Stomach smooth muscle (tissue), 2 donors: ENCODE data around the gene ERBB2.
A peak's percentile ranks its signal among the peaks of the same experiment; 100 is the strongest.

Experiments
- H3K27ac ChIP-seq: one replicate; pipeline ENCODE4 v1.7.0; 2013; ENCODE audit warnings: mild to moderate bottlenecking, low read length, inconsistent platforms
- H3K27me3 ChIP-seq, 2 donors: one replicate each; pipeline ENCODE4 v1.7.0; 2013; ENCODE audit warnings: low read length in 2 of 2; ENCODE audit not compliant: insufficient read depth in 2 of 2, control insufficient read depth in 1 of 2
- H3K36me3 ChIP-seq, 2 donors: one replicate each; pipeline ENCODE4 v1.7.0; 2013; ENCODE audit warnings: low read length in 2 of 2; ENCODE audit not compliant: control insufficient read depth in 2 of 2, insufficient read depth in 2 of 2
- H3K4me1 ChIP-seq: one replicate; pipeline ENCODE4 v1.7.0; 2013; ENCODE audit warnings: low read length; ENCODE audit not compliant: control insufficient read depth, insufficient read depth
- H3K4me3 ChIP-seq, 2 donors: one replicate each; pipeline ENCODE4 v1.7.0; 2013; ENCODE audit warnings: low read length in 2 of 2
- H3K9ac ChIP-seq, 2 donors: one replicate each; pipeline ENCODE4 v1.7.0; 2013; ENCODE audit warnings: low read length in 2 of 2, mild to moderate bottlenecking in 1 of 2
- H3K9me3 ChIP-seq, 2 donors: one replicate each; pipeline ENCODE4 v1.7.0; 2013; ENCODE audit warnings: low read length in 2 of 2; ENCODE audit not compliant: control insufficient read depth in 2 of 2
- donor health status: healthy.
- donor health status: Pancreatic carcinoma.

Gene ERBB2

GRCh38 chr17:39735882-39736281 lies 36.0 kb downstream of the ERBB2 start:
- peaks cover 16% of the 10 kb centered on the region for H3K4me1 ChIP-seq
- H3K27ac ChIP-seq: no peak overlapping the region
- H3K36me3 ChIP-seq: no peaks in the 10 kb centered on the region
- H3K9ac ChIP-seq: no peak overlapping the region
- no peak overlapping the region for H3K4me3 ChIP-seq
- peaks cover 34 to 38% of the 10 kb centered on the region in 2 donors for H3K27me3 ChIP-seq
- H3K9me3 ChIP-seq: no peaks in the 10 kb centered on the region

- H3K9ac ChIP-seq: no peak overlapping the region
- peaks cover 41 to 45% of the 10 kb centered on the region in 2 donors for H3K27me3 ChIP-seq
- no peaks in the 10 kb centered on the region for H3K9me3 ChIP-seq
- H3K36me3 ChIP-seq: no peaks in the 10 kb centered on the region
- no peak overlapping the region for H3K27ac ChIP-seq
- H3K4me1 ChIP-seq: peaks cover 16% of the 10 kb centered on the region
- H3K4me3 ChIP-seq: no peak overlapping the region
Measured at GRCh38 chr17:39736319-39737165, 36.7 kb downstream of the ERBB2 start.

- no peak overlapping the region for H3K27ac ChIP-seq
- no peak overlapping the region for H3K4me3 ChIP-seq
- H3K9me3 ChIP-seq: no peaks in the 10 kb centered on the region
- H3K4me1 ChIP-seq: peaks cover 16% of the 10 kb centered on the region
- H3K9ac ChIP-seq: no peak overlapping the region
- no peaks in the 10 kb centered on the region for H3K36me3 ChIP-seq
- H3K27me3 ChIP-seq: peaks cover 44 to 52% of the 10 kb centered on the region in 2 donors
Measured at GRCh38 chr17:39737206-39737759, 37.4 kb downstream of the ERBB2 start.

GRCh38 chr17:39737760-39738567 lies 38.1 kb downstream of the ERBB2 start, which contains the start of gene GRB7:
TSS of gene GRB7 (plus strand) at chr17:39737938. CDS start at chr17:39742302, 4,364 bp downstream.
- no peaks in the 10 kb centered on the region for H3K9me3 ChIP-seq
- peaks cover 16% of the 10 kb centered on the region for H3K4me1 ChIP-seq
- peaks cover 50 to 54% of the 10 kb centered on the region in 2 donors for H3K27me3 ChIP-seq
- H3K27ac ChIP-seq: no peak within 1 kb of the TSS
- no peaks in the 10 kb centered on the region for H3K36me3 ChIP-seq
- H3K4me3 ChIP-seq: peak within 1 kb of the TSS in 1 of 2 donors; percentile 55
- no peak within 1 kb of the TSS for H3K9ac ChIP-seq

DNA sequence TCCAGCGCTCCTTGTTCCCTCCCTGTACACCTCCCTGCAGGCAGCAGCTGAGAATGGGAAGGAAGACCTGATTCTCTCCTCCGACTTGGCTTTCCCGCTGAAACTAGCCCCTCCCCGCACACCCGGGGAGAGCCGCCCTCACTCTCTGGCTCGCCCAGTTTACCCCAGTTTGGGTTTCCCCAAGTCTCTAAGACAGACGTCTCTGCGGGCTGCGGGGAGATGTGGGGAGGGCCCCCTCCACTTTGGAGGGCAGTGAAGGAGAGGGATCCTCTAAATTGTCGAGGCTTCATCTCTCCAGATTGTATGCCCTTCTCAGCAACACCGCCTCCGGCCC lies 38.7 kb downstream of the ERBB2 start:
- peaks cover 55 to 58% of the 10 kb centered on the region in 2 donors for H3K27me3 ChIP-seq
- H3K9me3 ChIP-seq: no peaks in the 10 kb centered on the region
- H3K4me3 ChIP-seq: no peak overlapping the region
- no peaks in the 10 kb centered on the region for H3K36me3 ChIP-seq
- H3K9ac ChIP-seq: no peak overlapping the region
- peaks cover 16% of the 10 kb centered on the region for H3K4me1 ChIP-seq
- no peak overlapping the region for H3K27ac ChIP-seq

GRCh38 chr17:39738983-39739884 lies 39.4 kb downstream of the ERBB2 start:
- H3K9me3 ChIP-seq: no peaks in the 10 kb centered on the region
- no peaks in the 10 kb centered on the region for H3K36me3 ChIP-seq
- no peak overlapping the region for H3K27ac ChIP-seq
- H3K9ac ChIP-seq: no peak overlapping the region
- H3K4me3 ChIP-seq: peak overlapping the region in 1 of 2 donors; percentile 22
- H3K27me3 ChIP-seq: peaks cover 59 to 62% of the 10 kb centered on the region in 2 donors
- H3K4me1 ChIP-seq: peaks cover 16% of the 10 kb centered on the region

GRCh38 chr17:39739885-39740356 lies 40.1 kb downstream of the ERBB2 start:
- Histone ChIP-seq H3K27ac (no peak overlapping the region), H3K4me1 (peaks cover 16% of the 10 kb centered on the region), H3K27me3 (peaks cover 60 to 63% of the 10 kb centered on the region in 2 donors), H3K9ac (no peak overlapping the region), H3K4me3 (peak overlapping the region in 1 of 2 donors; percentile 22), H3K36me3 (no peaks in the 10 kb centered on the region), H3K9me3 (no peaks in the 10 kb centered on the region)

GRCh38 chr17:39740357-39741111 lies 40.7 kb downstream of the ERBB2 start:
- no peak overlapping the region for H3K9ac ChIP-seq
- H3K4me3 ChIP-seq: no peak overlapping the region
- peaks cover 63% of the 10 kb centered on the region in 2 donors for H3K27me3 ChIP-seq

GRCh38 chr17:39742126-39742855 lies 42.4 kb downstream of the ERBB2 start:
- Histone ChIP-seq H3K9ac (no peak overlapping the region), H3K4me1 (peaks cover 18% of the 10 kb centered on the region), H3K9me3 (no peaks in the 10 kb centered on the region), H3K27ac (no peak overlapping the region), H3K4me3 (no peak overlapping the region), H3K36me3 (no peaks in the 10 kb centered on the region), H3K27me3 (peaks cover 54 to 60% of the 10 kb centered on the region in 2 donors)

More at GRCh38 chr17:39740357-39741111, 40.7 kb downstream of the ERBB2 start:
- peaks cover 16% of the 10 kb centered on the region for H3K4me1 ChIP-seq
- H3K36me3 ChIP-seq: no peaks in the 10 kb centered on the region
- no peak overlapping the region for H3K27ac ChIP-seq
- no peaks in the 10 kb centered on the region for H3K9me3 ChIP-seq
